CD8-positive, alpha-beta memory T cell (primary cell): Measurements from ENCODE around the gene FOXQ1. TPM values are rescaled to one million over a fixed set of nuclear protein-coding genes. Genes with fewer than 3 reads are reported as not detected.

ENCODE experiments used
- CTCF ChIA-PET: fragments of 350-600 bp; sonication (Branson Sonifier 250); formaldehyde crosslinking; loops from one replicate; lab custom pipeline; 2021; ENCODE audit warnings: antibody characterized with exemption; lab: Charles Lee
- POLR2A ChIA-PET: fragments of 350-600 bp; sonication (Branson Sonifier 250); formaldehyde crosslinking; loops from one replicate; lab custom pipeline; 2021; ENCODE audit warnings: antibody characterized with exemption; lab: Charles Lee
- DNase-seq, 5 donors: peaks; one replicate each; pipeline versions ENCODE4 v3.0.0 to v3.0.0-alpha.2; 2020 to 2022; ENCODE audit warnings: mixed read lengths in 1 of 5
- H3K27ac ChIP-seq: one replicate; pipeline ENCODE4 v1.7.0; 2013; ENCODE audit warnings: low read depth, mild to moderate bottlenecking, low read length, moderate library complexity
- H3K27me3 ChIP-seq: 2 replicates; pipeline ENCODE4 v1.7.0; 2013; ENCODE audit warnings: low read length, mild to moderate bottlenecking; ENCODE audit not compliant: insufficient read depth, poor library complexity, severe bottlenecking
- H3K36me3 ChIP-seq: 2 replicates; pipeline ENCODE4 v1.7.0; 2013; ENCODE audit warnings: mild to moderate bottlenecking, low read length, moderate library complexity; ENCODE audit not compliant: insufficient read depth
- H3K4me1 ChIP-seq: 2 replicates; pipeline ENCODE4 v1.7.0; 2013; ENCODE audit warnings: mild to moderate bottlenecking, low read length, moderate library complexity; ENCODE audit not compliant: insufficient read depth
- H3K4me3 ChIP-seq: 2 replicates; pipeline ENCODE4 v1.7.0; 2013; ENCODE audit warnings: mild to moderate bottlenecking, low read length
- H3K9me3 ChIP-seq: 2 replicates; pipeline ENCODE4 v1.7.0; 2013; ENCODE audit warnings: mild to moderate bottlenecking, low read length
- H3K27ac Mint-ChIP-seq, 8 donors: one replicate each; pipeline ENCODE4 v1.8.0; 2020 to 2021; ENCODE audit warnings: mixed read lengths in 8 of 8, mild to moderate bottlenecking in 6 of 8, inconsistent platforms in 3 of 8, moderate library complexity in 3 of 8
- H3K27me3 Mint-ChIP-seq, 2 donors: one replicate each; pipeline ENCODE4 v1.8.0; 2020 to 2021; ENCODE audit warnings: mixed read lengths in 2 of 2, mild to moderate bottlenecking in 1 of 2, moderate library complexity in 1 of 2
- H3K36me3 Mint-ChIP-seq, 3 donors: one replicate each; pipeline ENCODE4 v1.8.0; 2020 to 2021; ENCODE audit warnings: mixed read lengths in 3 of 3, inconsistent platforms in 1 of 3, mild to moderate bottlenecking in 1 of 3
- H3K4me1 Mint-ChIP-seq, 3 donors: one replicate each; pipeline ENCODE4 v1.8.0; 2020 to 2021; ENCODE audit warnings: mixed read lengths in 3 of 3, inconsistent platforms in 1 of 3, mild to moderate bottlenecking in 1 of 3
- H3K4me3 Mint-ChIP-seq, 7 donors: one replicate each; pipeline ENCODE4 v1.8.0; 2020 to 2021; ENCODE audit warnings: mixed read lengths in 7 of 7, mild to moderate bottlenecking in 6 of 7, moderate library complexity in 4 of 7, inconsistent platforms in 2 of 7
- H3K9me3 Mint-ChIP-seq, 5 donors: one replicate each; pipeline ENCODE4 v1.8.0; 2020 to 2022; ENCODE audit warnings: mixed read lengths in 5 of 5, mild to moderate bottlenecking in 3 of 5, moderate library complexity in 2 of 5, inconsistent platforms in 1 of 5
- polyA plus RNA-seq: library from polyadenylated mRNA; unstranded; fragments of 300-500 nt; fragmentation: Illumina TruSeq; gene quantifications from one replicate; pipeline ENCODE4 v1.2.3, GENCODE V29; 2021
- total RNA-seq, 2 experiments: library from RNA; stranded (reverse); gene quantifications; one replicate each; pipeline ENCODE4 v1.2.3, GENCODE V29; 2021

The FOXQ1 gene
- total and polyA plus RNA-seq, 3 experiments from 2014 or later: not detected

DNA sequence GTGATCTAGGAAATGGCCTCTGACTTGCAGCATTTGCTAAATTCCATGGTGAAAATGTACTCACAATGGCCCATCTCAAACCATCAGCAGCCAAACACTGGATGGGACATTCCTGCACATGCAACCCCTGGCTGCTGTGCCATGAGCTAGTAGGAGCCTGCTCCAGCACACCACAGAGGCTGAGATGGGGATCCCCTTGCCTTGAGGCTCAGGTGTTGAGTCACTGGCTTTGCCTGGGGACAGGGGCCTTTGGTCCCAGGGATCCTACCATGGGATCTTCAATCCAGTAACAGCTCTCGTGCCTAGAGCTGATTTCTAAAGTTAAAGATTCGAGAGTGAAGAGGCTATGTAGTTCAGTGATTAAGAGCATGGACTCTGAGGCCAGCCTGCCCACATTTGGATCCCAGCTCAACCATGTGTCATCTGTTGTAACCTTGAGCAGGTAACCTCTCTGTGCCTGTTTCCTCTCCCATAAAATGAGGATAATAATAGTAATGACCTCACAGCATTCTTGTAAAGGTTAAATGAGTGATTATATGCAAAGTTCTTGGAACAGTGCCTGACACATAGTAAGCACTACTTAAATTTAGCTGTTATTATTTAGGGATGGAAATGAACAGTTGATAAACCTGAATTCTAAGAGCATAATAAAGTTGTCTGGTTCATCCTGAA is 16.4 kb downstream of the FOXQ1 start:
- H3K36me3 ChIP-seq: no peaks in the 10 kb centered on the region
- H3K4me1 ChIP-seq: no peaks in the 10 kb centered on the region
- no peak overlapping the region for H3K27ac ChIP-seq
- no peaks in the 10 kb centered on the region for H3K9me3 ChIP-seq
- no peak overlapping the region for H3K27ac Mint-ChIP-seq
- no peaks in the 10 kb centered on the region for H3K36me3 Mint-ChIP-seq
- H3K9me3 Mint-ChIP-seq: peaks cover 0 to 15% (median 9%) of the 10 kb centered on the region in 5 donors
- H3K27me3 Mint-ChIP-seq: peaks cover 16 to 60% of the 10 kb centered on the region in 2 donors
- no peaks in the 10 kb centered on the region for H3K4me1 Mint-ChIP-seq
- CTCF ChIA-PET: no interaction called here
- no peak overlapping the region for H3K4me3 ChIP-seq
- H3K27me3 ChIP-seq: no peaks in the 10 kb centered on the region
- H3K4me3 Mint-ChIP-seq: no peak overlapping the region
- POLR2A ChIA-PET: no interaction called here
- DNase-seq: no peak

DNA sequence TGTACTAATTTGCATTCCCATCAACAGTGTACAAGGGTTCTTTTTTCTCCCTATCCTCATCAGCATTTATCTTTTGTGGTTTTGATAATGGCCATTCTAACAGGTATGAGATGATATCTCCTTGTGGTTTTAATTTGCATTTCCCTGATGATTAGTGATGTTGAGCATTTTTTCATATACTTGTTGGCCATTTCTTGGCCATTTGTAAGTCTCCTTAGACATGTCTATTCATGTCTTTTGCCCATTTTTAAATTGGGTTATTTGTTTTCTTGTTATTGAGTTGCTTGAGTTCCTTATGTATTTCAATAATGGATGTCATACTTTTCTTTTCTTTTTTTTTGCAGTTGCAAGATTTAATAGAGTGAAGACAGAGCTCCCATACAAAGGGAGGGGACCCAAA is 17.8 kb downstream of the FOXQ1 start:
- no peak overlapping the region for H3K4me3 Mint-ChIP-seq
- no peaks in the 10 kb centered on the region for H3K9me3 ChIP-seq
- H3K4me1 Mint-ChIP-seq: no peaks in the 10 kb centered on the region
- ChIA-PET POLR2A (no interaction called here), CTCF (no interaction called here)
- peaks cover 13 to 63% of the 10 kb centered on the region in 2 donors for H3K27me3 Mint-ChIP-seq
- H3K27me3 ChIP-seq: peaks cover under 1% of the 10 kb centered on the region
- no peak overlapping the region for H3K27ac ChIP-seq
- no peak overlapping the region for H3K4me3 ChIP-seq
- H3K36me3 ChIP-seq: no peaks in the 10 kb centered on the region
- peaks cover 0 to 15% (median 9%) of the 10 kb centered on the region in 5 donors for H3K9me3 Mint-ChIP-seq
- H3K27ac Mint-ChIP-seq: no peak overlapping the region
- H3K4me1 ChIP-seq: no peaks in the 10 kb centered on the region
- H3K36me3 Mint-ChIP-seq: no peaks in the 10 kb centered on the region
- DNase-seq: no peak

GRCh38 chr6:1334684-1335083 is 22.8 kb downstream of the FOXQ1 start:
- Mint-ChIP-seq H3K27me3 (peaks cover 15 to 56% of the 10 kb centered on the region in 2 donors), H3K4me3 (no peak overlapping the region), H3K9me3 (peaks cover 0 to 14% (median 9%) of the 10 kb centered on the region in 5 donors), H3K27ac (no peak overlapping the region), H3K36me3 (no peaks in the 10 kb centered on the region), H3K4me1 (no peaks in the 10 kb centered on the region)
- Histone ChIP-seq H3K36me3 (no peaks in the 10 kb centered on the region), H3K27me3 (peaks cover 7% of the 10 kb centered on the region), H3K4me3 (no peak overlapping the region), H3K4me1 (no peaks in the 10 kb centered on the region), H3K27ac (no peak overlapping the region), H3K9me3 (no peaks in the 10 kb centered on the region)
- ChIA-PET CTCF (no interaction called here), POLR2A (no interaction called here)
- DNase-seq: no peak

- Histone ChIP-seq H3K9me3 (no peaks in the 10 kb centered on the region), H3K27ac (no peak overlapping the region), H3K36me3 (no peaks in the 10 kb centered on the region), H3K27me3 (peaks cover 7% of the 10 kb centered on the region), H3K4me1 (no peaks in the 10 kb centered on the region), H3K4me3 (no peak overlapping the region)
- no peak overlapping the region for H3K4me3 Mint-ChIP-seq
- DNase-seq: no peak
- peaks cover 0 to 8% (median 4%) of the 10 kb centered on the region in 5 donors for H3K9me3 Mint-ChIP-seq
- H3K27ac Mint-ChIP-seq: no peak overlapping the region
- H3K4me1 Mint-ChIP-seq: no peaks in the 10 kb centered on the region
- H3K27me3 Mint-ChIP-seq: peaks cover 13 to 58% of the 10 kb centered on the region in 2 donors
- ChIA-PET POLR2A (no interaction called here), CTCF (no interaction called here)
- no peaks in the 10 kb centered on the region for H3K36me3 Mint-ChIP-seq
Measured at GRCh38 chr6:1335367-1336037, 23.6 kb downstream of the FOXQ1 start.

DNA sequence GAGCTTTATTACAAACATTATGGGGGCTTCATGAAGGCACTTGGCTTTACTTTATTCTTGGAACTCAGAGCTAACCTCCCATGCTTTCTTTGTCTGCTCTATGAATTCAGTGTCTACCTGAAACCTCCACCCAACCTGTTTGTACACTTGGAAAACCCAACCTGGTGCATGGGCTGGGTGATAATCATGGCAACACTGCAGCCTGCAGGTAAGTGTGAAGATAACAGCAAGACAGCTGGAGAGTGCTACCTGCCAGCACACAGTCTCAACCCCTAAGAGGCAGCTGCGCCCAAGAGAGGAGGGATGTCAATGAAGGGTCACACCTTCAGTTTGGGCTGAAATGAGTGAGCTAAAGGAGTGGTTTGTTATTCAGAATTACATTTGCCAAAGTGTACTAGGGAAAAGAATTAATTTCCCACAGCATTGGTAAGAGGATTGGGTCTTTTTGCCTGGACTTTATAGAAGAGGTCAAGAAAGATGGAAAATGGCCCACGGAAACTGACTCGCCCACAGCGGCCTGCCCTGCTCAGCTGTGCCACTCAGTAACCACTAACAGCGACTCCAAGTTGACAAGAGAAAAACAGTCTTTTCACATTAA is 24.4 kb downstream of the FOXQ1 start:
- Mint-ChIP-seq H3K4me3 (no peak overlapping the region), H3K36me3 (no peaks in the 10 kb centered on the region), H3K27me3 (peaks cover 13 to 62% of the 10 kb centered on the region in 2 donors), H3K9me3 (peaks cover 0 to under 1% (median 0%) of the 10 kb centered on the region in 5 donors), H3K27ac (no peak overlapping the region), H3K4me1 (no peaks in the 10 kb centered on the region)
- ChIA-PET CTCF (no interaction called here), POLR2A (no interaction called here)
- Histone ChIP-seq H3K9me3 (no peaks in the 10 kb centered on the region), H3K27me3 (peaks cover 7% of the 10 kb centered on the region), H3K36me3 (no peaks in the 10 kb centered on the region), H3K4me3 (no peak overlapping the region), H3K27ac (no peak overlapping the region), H3K4me1 (no peaks in the 10 kb centered on the region)
- DNase-seq: no peak

GRCh38 chr6:1337791-1338190 is 25.9 kb downstream of the FOXQ1 start:
- H3K27ac ChIP-seq: no peak overlapping the region
- Mint-ChIP-seq H3K36me3 (no peaks in the 10 kb centered on the region), H3K27me3 (peaks cover 14 to 56% of the 10 kb centered on the region in 2 donors), H3K4me3 (no peak overlapping the region), H3K9me3 (no peaks in the 10 kb centered on the region), H3K4me1 (no peaks in the 10 kb centered on the region), H3K27ac (no peak overlapping the region)
- no peak overlapping the region for H3K4me3 ChIP-seq
- H3K36me3 ChIP-seq: no peaks in the 10 kb centered on the region
- CTCF ChIA-PET: no interaction called here
- H3K27me3 ChIP-seq: peaks cover 7% of the 10 kb centered on the region
- POLR2A ChIA-PET: no interaction called here
- H3K9me3 ChIP-seq: no peaks in the 10 kb centered on the region
- no peaks in the 10 kb centered on the region for H3K4me1 ChIP-seq
- no peak for DNase-seq

- H3K27me3 ChIP-seq: no peaks in the 10 kb centered on the region
- H3K36me3 Mint-ChIP-seq: peaks cover 0 to 4% (median 0%) of the 10 kb centered on the region in 3 donors
- peaks cover 20 to 25% (median 22%) of the 10 kb centered on the region in 5 donors for H3K9me3 Mint-ChIP-seq
- H3K4me3 ChIP-seq: no peak overlapping the region
- POLR2A ChIA-PET: no interaction called here
- no peaks in the 10 kb centered on the region for H3K4me1 Mint-ChIP-seq
- H3K4me1 ChIP-seq: no peaks in the 10 kb centered on the region
- peaks cover 25 to 69% of the 10 kb centered on the region in 2 donors for H3K27me3 Mint-ChIP-seq
- DNase-seq: no peak
- no peak overlapping the region for H3K4me3 Mint-ChIP-seq
- no peaks in the 10 kb centered on the region for H3K36me3 ChIP-seq
- no peak overlapping the region for H3K27ac Mint-ChIP-seq
- no peaks in the 10 kb centered on the region for H3K9me3 ChIP-seq
- H3K27ac ChIP-seq: no peak overlapping the region
- CTCF ChIA-PET: no interaction called here
Measured at GRCh38 chr6:1346101-1346500, 34.2 kb downstream of the FOXQ1 start.

DNA sequence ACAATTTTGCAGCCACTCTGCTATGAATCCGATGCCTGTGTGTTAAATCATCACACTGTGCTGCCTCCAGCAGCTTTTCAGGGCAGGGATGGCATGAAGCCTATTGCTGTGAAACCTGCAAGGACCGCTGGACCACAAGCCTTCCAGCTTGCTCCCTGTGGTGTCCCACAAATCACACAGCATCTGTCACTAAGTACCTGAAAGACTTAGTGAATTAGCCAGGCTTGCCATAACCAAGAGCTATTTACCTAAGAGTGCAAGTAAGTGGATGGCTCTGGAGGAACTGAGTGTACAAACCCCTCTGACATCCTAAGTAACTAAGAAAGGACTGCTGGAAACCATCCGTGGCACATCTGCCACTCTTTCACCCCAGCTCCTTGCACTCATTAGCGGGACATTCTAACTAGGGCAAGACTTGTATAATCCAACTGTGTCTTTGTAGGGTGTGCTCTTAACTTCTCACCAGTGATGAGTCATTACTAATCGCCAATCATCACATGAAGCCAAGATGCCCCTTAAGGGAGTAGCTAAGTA is 34.7 kb downstream of the FOXQ1 start:
- ChIA-PET POLR2A (no interaction called here), CTCF (no interaction called here)
- no peaks in the 10 kb centered on the region for H3K4me1 ChIP-seq
- no peak overlapping the region for H3K27ac ChIP-seq
- no peaks in the 10 kb centered on the region for H3K9me3 ChIP-seq
- peaks cover 25 to 70% of the 10 kb centered on the region in 2 donors for H3K27me3 Mint-ChIP-seq
- no peaks in the 10 kb centered on the region for H3K27me3 ChIP-seq
- H3K4me3 ChIP-seq: no peak overlapping the region
- H3K36me3 Mint-ChIP-seq: peaks cover 0 to 4% (median 0%) of the 10 kb centered on the region in 3 donors
- H3K9me3 Mint-ChIP-seq: peaks cover 26 to 30% (median 27%) of the 10 kb centered on the region in 5 donors
- no peak overlapping the region for H3K4me3 Mint-ChIP-seq
- no peak overlapping the region for H3K27ac Mint-ChIP-seq
- DNase-seq: no peak
- H3K36me3 ChIP-seq: no peaks in the 10 kb centered on the region
- no peaks in the 10 kb centered on the region for H3K4me1 Mint-ChIP-seq
